Astrocyte (in vitro differentiated cells and primary cell): ENCODE measurements around the gene SNX30.

Source experiments
- CTCF ChIP-seq: IDR thresholded peaks from 2 replicates; pipeline ENCODE4 v1.5.1; 2011; ENCODE audit warnings: low read depth, mild to moderate bottlenecking, inconsistent platforms, low read length, moderate library complexity; ENCODE audit not compliant: insufficient read depth
- EZH2 ChIP-seq: IDR thresholded peaks from 2 replicates; pipeline ENCODE4 v1.6.1; 2012; ENCODE audit warnings: mild to moderate bottlenecking, low read length, inconsistent platforms; ENCODE audit not compliant: insufficient read depth

GRCh38 chr9:112752334-112753125, 2.0 kb downstream of the SNX30 start:
- TF ChIP-seq CTCF (no peak), EZH2 (no peak)
